ENCODE data around the gene ANKRD13D.

ANKRD13D gene

GRCh38 chr11:67262731-67263675 is 26.1 kb upstream of the ANKRD13D start:
- DNase-seq = peak; percentile 27

GRCh38 chr11:67264260-67264659 is 24.8 kb upstream of the ANKRD13D start:
- DNase-seq = no peak

- DNase-seq = no peak
Observed at GRCh38 chr11:67264877-67265632, 24.0 kb upstream of the ANKRD13D start.

- DNase-seq = no peak
Observed at GRCh38 chr11:67265633-67266448, 23.3 kb upstream of the ANKRD13D start.

GRCh38 chr11:67266449-67267187 is 22.5 kb upstream of the ANKRD13D start, which contains the start of gene GRK2:
TSS of gene GRK2 (plus strand) at chr11:67266473. CDS start at chr11:67266700, 227 bp downstream.
- DNase-seq = no peak

- no peak for DNase-seq
Observed at GRCh38 chr11:67267188-67268080, 21.7 kb upstream of the ANKRD13D start.

- DNase-seq = no peak
Observed at GRCh38 chr11:67268081-67268961, 20.8 kb upstream of the ANKRD13D start.

- DNase-seq = no peak
Observed at GRCh38 chr11:67268962-67269268, 20.2 kb upstream of the ANKRD13D start.

GRCh38 chr11:67269401-67270255 is 19.5 kb upstream of the ANKRD13D start:
- DNase-seq = no peak

GRCh38 chr11:67270256-67271204 is 18.6 kb upstream of the ANKRD13D start:
- DNase-seq = no peak

GRCh38 chr11:67271205-67271540 is 17.9 kb upstream of the ANKRD13D start:
- DNase-seq = no peak

GRCh38 chr11:67271541-67272284 is 17.4 kb upstream of the ANKRD13D start:
- no peak for DNase-seq

- DNase-seq = no peak
Observed at GRCh38 chr11:67272327-67273259, 16.5 kb upstream of the ANKRD13D start.

- no peak for DNase-seq
Observed at GRCh38 chr11:67273260-67273990, 15.7 kb upstream of the ANKRD13D start.

Measured in NCI-H187 treated with DMSO at 0.1 percent for 48 hours (cell line).